GM12892 (cell line): ENCODE measurements around the gene GRAMD2A.

Experiments
- DNase-seq: peaks from one replicate; pipeline ENCODE4 v3.0.0; 2011; ENCODE audit not compliant: insufficient read length
- FAIRE-seq: peaks from 2 replicates; lab custom pipeline; 2011; peaks lifted over from hg19 to GRCh38; lab: Jason Lieb, UNC
- POLR2A ChIP-seq: IDR thresholded peaks from 2 replicates; pipeline ENCODE4 v1.6.1; 2011; ENCODE audit warnings: low read depth, low read length, control low read depth
- POLR2AphosphoS5 ChIP-seq: IDR thresholded peaks from 2 replicates; pipeline ENCODE4 v1.6.1; 2011; ENCODE audit warnings: low read depth, low read length, control low read depth
- TAF1 ChIP-seq: IDR thresholded peaks from 2 replicates; pipeline ENCODE4 v1.6.1; 2011; ENCODE audit warnings: low read depth, mild to moderate bottlenecking, control low read depth, low read length, borderline replicate concordance

GRAMD2A gene

GRCh38 chr15:72206677-72207000 lies 9.1 kb upstream of the GRAMD2A start:
- TF ChIP-seq POLR2A (no peak), TAF1 (no peak), POLR2AphosphoS5 (no peak; the same call in none of the 2 replicates)
- FAIRE-seq (no peak), DNase-seq (no peak)

GRCh38 chr15:72205896-72206676 lies 8.5 kb upstream of the GRAMD2A start:
- TF ChIP-seq POLR2AphosphoS5 (no peak), TAF1 (no peak), POLR2A (no peak)
- FAIRE-seq (no peak), DNase-seq (no peak)

- FAIRE-seq (no peak), DNase-seq (no peak)
- TF ChIP-seq TAF1 (no peak), POLR2A (no peak), POLR2AphosphoS5 (no peak)
These were observed 7.7 kb upstream of the GRAMD2A start for GRCh38 chr15:72205273-72205672.

- FAIRE-seq, result no peak
- DNase-seq, result no peak
- TF ChIP-seq POLR2AphosphoS5, result no peak
- no peak for TF ChIP-seq TAF1
- TF ChIP-seq POLR2A, result no peak
These were observed 5.9 kb upstream of the GRAMD2A start for GRCh38 chr15:72203507-72203837.

DNA sequence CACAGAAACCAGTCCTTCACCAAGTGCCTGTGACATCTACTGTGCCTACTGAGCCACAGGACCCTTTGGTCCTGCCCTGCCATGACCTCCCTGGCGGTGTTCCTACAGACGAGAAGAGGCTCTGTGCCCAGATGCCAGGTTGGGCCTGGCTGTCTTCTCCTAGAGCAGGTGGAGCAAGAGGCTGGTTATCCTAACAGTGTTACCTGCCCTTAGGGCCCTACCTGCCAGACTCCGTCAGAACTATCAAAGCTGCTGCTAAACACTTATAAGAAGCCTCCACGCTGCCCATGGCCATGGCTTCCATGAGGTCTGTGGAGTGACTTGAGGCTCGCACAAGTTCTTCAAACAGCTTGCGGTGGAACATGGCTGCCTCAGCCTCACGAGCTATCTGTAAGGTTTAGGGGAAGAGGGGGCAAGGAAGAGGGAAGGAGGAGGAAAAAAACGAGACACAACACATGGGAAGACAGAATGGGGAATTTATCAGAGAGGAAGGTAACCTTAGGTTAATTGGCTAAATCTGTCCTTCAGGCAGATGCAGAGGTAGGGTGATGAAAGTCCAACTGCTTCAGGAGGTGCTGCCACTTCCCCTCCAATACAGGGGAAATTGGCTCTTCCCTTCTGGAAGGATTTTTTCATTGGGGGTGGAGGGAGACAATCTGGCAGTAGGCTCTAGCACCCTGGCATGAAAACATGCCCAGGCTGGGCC lies 5.4 kb upstream of the GRAMD2A start:
- TF ChIP-seq POLR2A (no peak), POLR2AphosphoS5 (no peak), TAF1 (no peak)
- FAIRE-seq (no peak), DNase-seq (no peak)

GRCh38 chr15:72202302-72202701 lies 4.7 kb upstream of the GRAMD2A start:
- TF ChIP-seq TAF1, result no peak
- no peak for TF ChIP-seq POLR2AphosphoS5
- no peak for TF ChIP-seq POLR2A
- FAIRE-seq, result no peak
- no peak for DNase-seq

- no peak for FAIRE-seq
- DNase-seq, result no peak
- TF ChIP-seq TAF1 (no peak), POLR2A (no peak), POLR2AphosphoS5 (peak; percentile 45; the same call in 1 of the 2 replicates)
These were observed 3.9 kb upstream of the GRAMD2A start for GRCh38 chr15:72201391-72201921.

- FAIRE-seq, result no peak
- no peak for DNase-seq
- no peak for TF ChIP-seq TAF1
- no peak for TF ChIP-seq POLR2AphosphoS5
- TF ChIP-seq POLR2A, result no peak
These were observed 3.0 kb upstream of the GRAMD2A start for GRCh38 chr15:72200395-72201237.

DNA sequence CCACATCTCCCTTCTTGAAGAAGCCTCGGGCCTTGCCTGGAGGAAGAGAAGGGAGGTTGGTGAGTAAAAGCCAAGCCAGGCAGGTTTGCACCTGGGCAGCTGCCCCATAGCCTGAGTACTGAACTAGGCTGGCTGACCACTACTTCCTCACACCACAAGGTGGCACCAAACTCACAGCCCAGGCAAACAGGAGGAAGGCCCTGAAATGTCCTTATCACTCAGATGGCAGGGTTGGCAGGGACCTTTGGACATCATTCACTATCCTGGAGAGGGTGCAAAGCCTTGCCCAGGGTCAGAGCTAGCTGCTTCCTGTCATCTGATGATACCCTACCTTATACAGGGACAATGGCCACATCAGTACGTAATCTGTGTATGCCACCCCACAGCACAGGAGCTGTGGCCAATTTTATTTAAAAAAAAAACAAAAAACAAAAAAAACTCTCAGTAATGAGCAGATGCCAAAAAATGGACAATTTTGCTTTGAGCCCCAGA lies 2.2 kb upstream of the GRAMD2A start:
- no peak for TF ChIP-seq TAF1
- TF ChIP-seq POLR2A, result no peak
- TF ChIP-seq POLR2AphosphoS5, result no peak
- DNase-seq (peak; percentile 73), FAIRE-seq (peak; percentile 90)

GRCh38 chr15:72199205-72199515 lies 1.6 kb upstream of the GRAMD2A start:
- FAIRE-seq, result no peak
- no peak for DNase-seq
- TF ChIP-seq POLR2AphosphoS5, result no peak
- no peak for TF ChIP-seq TAF1
- no peak for TF ChIP-seq POLR2A

DNA sequence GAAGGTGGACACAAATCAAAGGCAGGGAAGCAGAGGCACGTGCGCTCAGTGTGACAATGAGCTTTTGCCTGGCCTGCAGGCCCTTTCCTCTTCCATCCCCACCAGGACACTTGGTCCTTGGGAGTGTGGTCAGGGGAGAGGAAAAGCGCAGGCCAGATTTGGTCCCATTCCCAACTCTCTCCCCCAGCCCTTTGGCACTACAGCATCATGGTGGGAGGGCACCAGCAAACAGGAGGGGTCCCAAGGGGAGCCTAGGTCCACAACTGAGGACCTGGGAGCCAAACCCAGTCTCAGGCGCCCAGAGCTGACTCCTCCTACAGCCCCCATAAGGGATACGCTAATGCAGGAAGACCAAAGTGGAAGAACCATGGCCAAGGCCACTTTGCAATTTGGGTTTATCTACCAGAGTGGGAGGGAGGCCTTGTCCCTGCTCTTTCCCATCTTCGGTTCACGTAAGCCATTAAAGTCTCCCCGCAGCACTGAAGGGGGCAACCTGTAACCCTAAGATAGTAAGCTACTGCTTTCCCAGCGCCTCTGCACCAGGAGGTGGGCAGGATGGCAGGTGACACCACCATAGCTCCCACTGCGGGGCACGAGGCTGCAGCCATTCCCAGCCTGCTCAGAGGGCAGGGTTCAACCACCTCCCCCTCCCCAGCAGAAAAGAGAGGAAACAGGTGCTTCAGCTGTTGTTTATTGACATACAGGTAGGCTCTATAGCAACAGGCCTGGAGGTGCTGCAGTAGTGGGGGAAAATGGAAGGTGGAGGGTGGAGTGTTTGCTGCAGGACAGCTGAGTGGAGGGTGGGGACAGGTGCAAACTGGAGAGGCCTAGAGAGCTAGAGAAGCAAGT lies 993 bp upstream of the GRAMD2A start:
- DNase-seq (no peak), FAIRE-seq (no peak)
- TF ChIP-seq POLR2A (peak; percentile 69; the same call in 1 of the 2 replicates), POLR2AphosphoS5 (peak; percentile 79), TAF1 (no peak)
